22Rv1 (cell line): ENCODE results near the gene MOB2.

ENCODE experiments used
- H3K27ac ChIP-seq: fragments of 450-650 bp; 2 replicates; pipeline ENCODE4 v1.5.1; 2017
- CTCF ChIP-seq: fragments of 450-650 bp; IDR thresholded peaks from 2 replicates; pipeline ENCODE4 v1.5.1; 2017; ENCODE audit warnings: mild to moderate bottlenecking
- ZFX ChIP-seq: fragments of 450-650 bp; IDR thresholded peaks from 2 replicates; pipeline ENCODE4 v1.6.1; 2017; ENCODE audit warnings: antibody characterized with exemption, borderline replicate concordance

The MOB2 gene

GRCh38 chr11:1468002-1468401 is 18.6 kb downstream of the MOB2 start:
- no peak overlapping the region for H3K27ac ChIP-seq
- no peak for TF ChIP-seq ZFX
- TF ChIP-seq CTCF, result no peak

GRCh38 chr11:1467270-1467669 is 19.3 kb downstream of the MOB2 start:
- no peak for TF ChIP-seq CTCF
- TF ChIP-seq ZFX, result no peak
- no peak overlapping the region for H3K27ac ChIP-seq

GRCh38 chr11:1466784-1467183 is 19.8 kb downstream of the MOB2 start:
- TF ChIP-seq CTCF (no peak), ZFX (no peak)
- H3K27ac ChIP-seq, result no peak overlapping the region

- no peak for TF ChIP-seq ZFX
- TF ChIP-seq CTCF, result no peak
- H3K27ac ChIP-seq, result no peak overlapping the region
These were observed 23.5 kb downstream of the MOB2 start for GRCh38 chr11:1463056-1463455.

- H3K27ac ChIP-seq, result no peak overlapping the region
- no peak for TF ChIP-seq ZFX
These were observed 23.9 kb downstream of the MOB2 start for GRCh38 chr11:1462698-1462975.

- no peak for TF ChIP-seq ZFX
- TF ChIP-seq CTCF, result no peak
- H3K27ac ChIP-seq, result no peak overlapping the region
These were observed 24.5 kb downstream of the MOB2 start for GRCh38 chr11:1461826-1462697.

- TF ChIP-seq ZFX (no peak), CTCF (no peak)
- H3K27ac ChIP-seq, result no peak overlapping the region
These were observed 25.4 kb downstream of the MOB2 start for GRCh38 chr11:1460986-1461825.
